HEK293 (cell line): Measurements from ENCODE around the gene LRRK1.

Experiments used
- CTCF ChIA-PET: fragments of 350-600 bp; formaldehyde crosslinking; extraction: SDS; loops from one replicate; lab custom pipeline; 2021; ENCODE audit warnings: antibody characterized with exemption; lab: Yijun Ruan, JAX
- POLR2A ChIA-PET: fragments of 300-600 bp; formaldehyde crosslinking; extraction: SDS; loops from one replicate; lab custom pipeline; 2020; ENCODE audit warnings: antibody characterized with exemption, inconsistent platforms; lab: Yijun Ruan, JAX
- H3K27ac ChIP-seq: fragments of 200-500 bp; sonication (Bioruptor generic); 2 replicates; pipeline ENCODE4 v1.5.1; 2014; ENCODE audit warnings: low read depth, low read length, control low read depth, inconsistent platforms; ENCODE audit errors: extremely low read depth
- H3K36me3 ChIP-seq, 2 experiments: fragments of 200-500 bp in 1 of 2; sonication (Bioruptor generic) in 1 of 2; 1 replicate in 1 of 2; 2 replicates in 1 of 2; pipeline ENCODE4 v1.5.1; 2014 to 2017; ENCODE audit warnings: inconsistent platforms in 2 of 2, low read length in 2 of 2; ENCODE audit not compliant: control insufficient read depth in 2 of 2, insufficient read depth in 1 of 2
- H3K4me1 ChIP-seq: fragments of 200-500 bp; sonication (Bioruptor generic); 2 replicates; pipeline ENCODE4 v1.5.1; 2014; ENCODE audit warnings: mild to moderate bottlenecking, low read length, inconsistent platforms; ENCODE audit not compliant: control insufficient read depth, insufficient read depth
- H3K4me3 ChIP-seq: 2 replicates; pipeline ENCODE4 v1.5.1; 2011; ENCODE audit warnings: low read depth, mild to moderate bottlenecking, control low read depth, low read length, moderate library complexity
- H3K9me3 ChIP-seq: fragments of 200-500 bp; sonication (Bioruptor generic); 2 replicates; pipeline ENCODE4 v1.5.1; 2014; ENCODE audit warnings: low read depth, low read length, inconsistent platforms; ENCODE audit not compliant: control insufficient read depth, insufficient read depth
- BCL11A ChIP-seq: fragments of 450-650 bp; formaldehyde crosslinking; IDR thresholded peaks from 2 replicates; pipeline ENCODE4 v1.5.1; 2016; ENCODE audit warnings: low read depth, missing biosample characterization, missing genetic modification characterization
- GFI1B ChIP-seq: fragments of 450-650 bp; formaldehyde crosslinking; IDR thresholded peaks from 2 replicates; pipeline ENCODE4 v1.5.1; 2016; ENCODE audit warnings: missing biosample characterization, missing genetic modification characterization
- GLI4 ChIP-seq: fragments of 450-650 bp; formaldehyde crosslinking; IDR thresholded peaks from 2 replicates; pipeline ENCODE4 v1.5.1; 2016; ENCODE audit warnings: missing biosample characterization, missing genetic modification characterization
- GLIS1 ChIP-seq: fragments of 450-650 bp; formaldehyde crosslinking; IDR thresholded peaks from 2 replicates; pipeline ENCODE4 v1.5.1; 2016; ENCODE audit warnings: missing biosample characterization, missing genetic modification characterization
- IKZF3 ChIP-seq: fragments of 450-650 bp; IDR thresholded peaks from 2 replicates; pipeline ENCODE4 v1.5.0; 2018; ENCODE audit warnings: missing biosample characterization, mild to moderate bottlenecking, missing genetic modification characterization, moderate library complexity
- KLF9 ChIP-seq: fragments of 450-650 bp; formaldehyde crosslinking; IDR thresholded peaks from 2 replicates; pipeline ENCODE4 v1.5.1; 2016; ENCODE audit warnings: missing biosample characterization, missing genetic modification characterization, low read depth
- OSR2 ChIP-seq: fragments of 450-650 bp; formaldehyde crosslinking; IDR thresholded peaks from 2 replicates; pipeline ENCODE4 v1.5.1; 2016; ENCODE audit warnings: missing biosample characterization, missing genetic modification characterization
- OVOL3 ChIP-seq: fragments of 450-650 bp; formaldehyde crosslinking; IDR thresholded peaks from 2 replicates; pipeline ENCODE4 v1.5.1; 2016; ENCODE audit warnings: missing biosample characterization, missing genetic modification characterization
- SP3 ChIP-seq: fragments of 450-650 bp; formaldehyde crosslinking; IDR thresholded peaks from 2 replicates; pipeline ENCODE4 v1.5.1; 2016; ENCODE audit warnings: missing biosample characterization, missing genetic modification characterization
- ZBTB1 ChIP-seq: fragments of 450-650 bp; formaldehyde crosslinking; IDR thresholded peaks from 2 replicates; pipeline ENCODE4 v1.5.1; 2016; ENCODE audit warnings: missing biosample characterization, missing genetic modification characterization
- ZNF121 ChIP-seq: fragments of 450-650 bp; formaldehyde crosslinking; IDR thresholded peaks from 2 replicates; pipeline ENCODE4 v1.5.1; 2016; ENCODE audit warnings: missing biosample characterization, missing genetic modification characterization
- ZNF132 ChIP-seq: fragments of 450-650 bp; formaldehyde crosslinking; IDR thresholded peaks from 2 replicates; pipeline ENCODE4 v1.5.1; 2017; ENCODE audit warnings: missing biosample characterization, missing genetic modification characterization, borderline replicate concordance
- ZNF138 ChIP-seq: fragments of 450-650 bp; formaldehyde crosslinking; IDR thresholded peaks from 2 replicates; pipeline ENCODE4 v1.5.1; 2016; ENCODE audit warnings: missing biosample characterization, missing genetic modification characterization, borderline replicate concordance
- ZNF248 ChIP-seq: fragments of 450-650 bp; formaldehyde crosslinking; IDR thresholded peaks from 2 replicates; pipeline ENCODE4 v1.5.1; 2017; ENCODE audit warnings: missing biosample characterization, missing genetic modification characterization
- ZNF335 ChIP-seq: fragments of 450-650 bp; formaldehyde crosslinking; conservative IDR thresholded peaks from 2 replicates; pipeline ENCODE4 v1.5.1; 2016; ENCODE audit warnings: missing biosample characterization, missing genetic modification characterization
- ZNF354C ChIP-seq: fragments of 450-650 bp; formaldehyde crosslinking; IDR thresholded peaks from 2 replicates; pipeline ENCODE4 v1.5.1; 2016; ENCODE audit warnings: missing biosample characterization, missing genetic modification characterization, low read depth, borderline replicate concordance
- ZNF394 ChIP-seq: fragments of 450-650 bp; formaldehyde crosslinking; IDR thresholded peaks from 2 replicates; pipeline ENCODE4 v1.5.1; 2016; ENCODE audit warnings: missing biosample characterization, missing genetic modification characterization, mild to moderate bottlenecking, moderate library complexity, borderline replicate concordance
- ZNF473 ChIP-seq: fragments of 450-650 bp; formaldehyde crosslinking; IDR thresholded peaks from 2 replicates; pipeline ENCODE4 v1.5.1; 2017; ENCODE audit warnings: missing biosample characterization, missing genetic modification characterization
- ZNF777 ChIP-seq: fragments of 450-650 bp; formaldehyde crosslinking; IDR thresholded peaks from 2 replicates; pipeline ENCODE4 v1.5.1; 2017; ENCODE audit warnings: missing biosample characterization, missing genetic modification characterization, borderline replicate concordance
- ZNF792 ChIP-seq: fragments of 450-650 bp; formaldehyde crosslinking; IDR thresholded peaks from 2 replicates; pipeline ENCODE4 v1.5.1; 2016; ENCODE audit warnings: missing biosample characterization, missing genetic modification characterization
- ZNF830 ChIP-seq: fragments of 450-650 bp; IDR thresholded peaks from 2 replicates; pipeline ENCODE4 v1.5.0; 2018; ENCODE audit warnings: missing biosample characterization, missing genetic modification characterization, low read depth, mild to moderate bottlenecking, moderate library complexity
- TF ChIP-seq, protein P1 (sequence below): fragments of 450-650 bp; formaldehyde crosslinking; IDR thresholded peaks from 2 replicates; pipeline ENCODE4; 2016; ENCODE audit warnings: missing biosample characterization, missing genetic modification characterization
- TF ChIP-seq, protein P2 (sequence below): fragments of 450-650 bp; formaldehyde crosslinking; IDR thresholded peaks from 2 replicates; pipeline ENCODE4 v1.5.1; 2016; ENCODE audit warnings: missing biosample characterization, missing genetic modification characterization
- TF ChIP-seq, protein P3 (sequence below): sonication (generic); formaldehyde crosslinking; IDR thresholded peaks from 2 replicates; pipeline ENCODE4 v1.8.1; 2022; ENCODE audit warnings: mild to moderate bottlenecking, moderate library complexity, missing genetic modification reagents
- TF ChIP-seq, protein P4 (sequence below): fragments of 450-650 bp; formaldehyde crosslinking; IDR thresholded peaks from 2 replicates; pipeline ENCODE4 v1.5.0; 2017; ENCODE audit warnings: missing biosample characterization, missing genetic modification characterization, borderline replicate concordance

Gene LRRK1

DNA sequence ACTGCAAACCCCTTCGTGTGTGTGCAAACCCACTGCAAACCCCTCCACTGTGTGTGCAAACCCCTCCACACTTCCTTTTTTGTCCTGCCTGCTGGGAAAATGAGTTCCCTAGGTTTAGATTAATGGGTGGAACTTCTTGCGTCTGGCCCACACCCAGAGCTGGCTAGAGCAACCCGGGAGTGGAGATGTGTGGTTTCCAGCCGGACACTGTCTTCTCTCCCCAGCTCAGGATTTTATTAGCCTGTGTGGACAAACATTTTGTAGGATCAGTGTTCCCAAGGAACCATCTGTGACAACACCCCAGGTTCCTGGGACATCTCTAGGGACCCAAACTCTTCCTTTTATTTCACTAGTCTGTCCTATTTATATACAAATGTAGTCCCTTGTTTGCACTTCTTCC is 9.6 kb upstream of the LRRK1 start:
- H3K4me1 ChIP-seq: no peaks in the 10 kb centered on the region
- ChIA-PET POLR2A (no interaction called here), CTCF (no interaction called here)
- H3K9me3 ChIP-seq: no peaks in the 10 kb centered on the region
- H3K27ac ChIP-seq: no peak overlapping the region
- peaks cover 0 to 52% of the 10 kb centered on the region in 2 experiments; a peak in 1 of 3 replicates for H3K36me3 ChIP-seq
- TF ChIP-seq OSR2 (tag by site-specific recombination): no peak
- TF ChIP-seq GLIS1 (tag by site-specific recombination): no peak
- TF ChIP-seq BCL11A (tag by site-specific recombination): no peak
- TF ChIP-seq ZNF394: no peak
- TF ChIP-seq ZBTB1 (tag by site-specific recombination): no peak
- no peak for TF ChIP-seq KLF9 (tag by site-specific recombination)
- TF ChIP-seq, protein P1, sequence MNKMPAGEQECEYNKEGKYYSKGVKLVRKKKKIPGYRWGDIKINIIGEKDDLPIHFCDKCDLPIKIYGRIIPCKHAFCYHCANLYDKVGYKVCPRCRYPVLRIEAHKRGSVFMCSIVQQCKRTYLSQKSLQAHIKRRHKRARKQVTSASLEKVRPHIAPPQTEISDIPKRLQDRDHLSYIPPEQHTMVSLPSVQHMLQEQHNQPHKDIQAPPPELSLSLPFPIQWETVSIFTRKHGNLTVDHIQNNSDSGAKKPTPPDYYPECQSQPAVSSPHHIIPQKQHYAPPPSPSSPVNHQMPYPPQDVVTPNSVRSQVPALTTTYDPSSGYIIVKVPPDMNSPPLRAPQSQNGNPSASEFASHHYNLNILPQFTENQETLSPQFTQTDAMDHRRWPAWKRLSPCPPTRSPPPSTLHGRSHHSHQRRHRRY (tag by site-specific recombination): no peak
- H3K4me3 ChIP-seq: no peak overlapping the region

DNA sequence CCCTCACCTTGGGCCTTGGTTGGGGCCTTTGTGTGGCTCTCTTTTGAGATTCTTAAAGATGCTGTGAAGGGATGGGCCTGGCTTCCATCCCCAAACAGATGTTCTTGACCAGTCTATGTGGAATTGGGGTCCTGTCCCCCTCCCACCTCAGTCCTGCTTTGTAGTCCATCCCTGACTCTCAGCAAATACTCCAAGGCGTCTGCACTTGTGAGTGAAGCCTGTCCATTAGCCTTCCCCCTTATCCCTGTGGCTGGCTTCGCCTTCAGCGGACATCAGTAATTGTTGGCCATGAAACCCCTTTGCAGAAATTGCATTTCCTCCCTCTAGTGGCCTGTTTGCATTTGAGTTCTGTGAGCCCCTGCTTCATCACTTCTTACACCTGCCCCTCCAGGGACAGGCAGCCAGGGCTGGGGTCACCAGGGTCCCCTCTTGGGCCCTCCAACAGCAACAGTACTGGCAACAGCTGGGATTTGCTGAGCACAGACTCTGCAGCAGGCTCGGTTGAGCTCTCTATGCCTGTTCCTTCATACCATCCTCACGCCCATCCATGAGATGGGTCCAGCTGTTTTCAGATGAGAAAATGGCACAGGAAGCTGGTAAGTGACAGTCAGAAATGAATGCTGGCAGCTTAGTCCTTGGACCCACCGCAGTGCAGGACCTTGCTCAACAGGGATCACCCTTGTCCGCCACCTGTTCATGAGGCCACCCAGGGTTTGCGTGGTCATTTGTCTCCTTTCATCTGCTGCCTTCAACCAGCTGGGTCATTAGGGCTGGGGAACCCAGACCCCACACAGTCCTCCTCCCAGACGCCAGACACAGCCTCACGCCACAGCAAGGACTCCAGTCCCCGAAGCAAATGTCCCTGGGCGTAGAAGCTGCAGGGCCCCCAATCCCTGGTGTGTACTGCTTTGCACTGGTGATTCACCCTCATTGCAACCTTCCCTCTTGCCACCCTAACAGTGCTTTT is 8.9 kb upstream of the LRRK1 start:
- ChIA-PET CTCF (interaction anchor here (1.0 to 1.1 kb wide), 2 partner anchors 38 to 97 kb away, joined by 4 read pairs; no protein-coding TSS in a partner anchor), POLR2A (no interaction called here)
- TF ChIP-seq ZNF121 (tag by site-specific recombination) (no peak), ZNF473 (tag by site-specific recombination) (no peak), ZNF132 (tag by site-specific recombination) (no peak), ZNF354C (no peak), GLI4 (tag by site-specific recombination) (no peak), GFI1B (tag by site-specific recombination) (no peak), IKZF3 (tag by site-specific recombination) (no peak), ZNF830 (tag by site-specific recombination) (no peak), ZNF335 (tag by site-specific recombination) (no peak), ZNF777 (no peak), OVOL3 (no peak), SP3 (tag by site-specific recombination) (no peak), ZNF248 (tag by site-specific recombination) (no peak), ZNF138 (tag by site-specific recombination) (no peak), ZNF792 (tag by site-specific recombination) (no peak)
- TF ChIP-seq, protein P2, sequence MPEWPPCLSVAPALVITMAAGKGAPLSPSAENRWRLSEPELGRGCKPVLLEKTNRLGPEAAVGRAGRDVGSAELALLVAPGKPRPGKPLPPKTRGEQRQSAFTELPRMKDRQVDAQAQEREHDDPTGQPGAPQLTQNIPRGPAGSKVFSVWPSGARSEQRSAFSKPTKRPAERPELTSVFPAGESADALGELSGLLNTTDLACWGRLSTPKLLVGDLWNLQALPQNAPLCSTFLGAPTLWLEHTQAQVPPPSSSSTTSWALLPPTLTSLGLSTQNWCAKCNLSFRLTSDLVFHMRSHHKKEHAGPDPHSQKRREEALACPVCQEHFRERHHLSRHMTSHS: no peak
- TF ChIP-seq, protein P3, sequence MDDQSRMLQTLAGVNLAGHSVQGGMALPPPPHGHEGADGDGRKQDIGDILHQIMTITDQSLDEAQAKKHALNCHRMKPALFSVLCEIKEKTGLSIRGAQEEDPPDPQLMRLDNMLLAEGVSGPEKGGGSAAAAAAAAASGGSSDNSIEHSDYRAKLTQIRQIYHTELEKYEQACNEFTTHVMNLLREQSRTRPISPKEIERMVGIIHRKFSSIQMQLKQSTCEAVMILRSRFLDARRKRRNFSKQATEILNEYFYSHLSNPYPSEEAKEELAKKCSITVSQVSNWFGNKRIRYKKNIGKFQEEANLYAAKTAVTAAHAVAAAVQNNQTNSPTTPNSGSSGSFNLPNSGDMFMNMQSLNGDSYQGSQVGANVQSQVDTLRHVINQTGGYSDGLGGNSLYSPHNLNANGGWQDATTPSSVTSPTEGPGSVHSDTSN (CRISPR knock-in tag): no peak
- TF ChIP-seq, protein P4, sequence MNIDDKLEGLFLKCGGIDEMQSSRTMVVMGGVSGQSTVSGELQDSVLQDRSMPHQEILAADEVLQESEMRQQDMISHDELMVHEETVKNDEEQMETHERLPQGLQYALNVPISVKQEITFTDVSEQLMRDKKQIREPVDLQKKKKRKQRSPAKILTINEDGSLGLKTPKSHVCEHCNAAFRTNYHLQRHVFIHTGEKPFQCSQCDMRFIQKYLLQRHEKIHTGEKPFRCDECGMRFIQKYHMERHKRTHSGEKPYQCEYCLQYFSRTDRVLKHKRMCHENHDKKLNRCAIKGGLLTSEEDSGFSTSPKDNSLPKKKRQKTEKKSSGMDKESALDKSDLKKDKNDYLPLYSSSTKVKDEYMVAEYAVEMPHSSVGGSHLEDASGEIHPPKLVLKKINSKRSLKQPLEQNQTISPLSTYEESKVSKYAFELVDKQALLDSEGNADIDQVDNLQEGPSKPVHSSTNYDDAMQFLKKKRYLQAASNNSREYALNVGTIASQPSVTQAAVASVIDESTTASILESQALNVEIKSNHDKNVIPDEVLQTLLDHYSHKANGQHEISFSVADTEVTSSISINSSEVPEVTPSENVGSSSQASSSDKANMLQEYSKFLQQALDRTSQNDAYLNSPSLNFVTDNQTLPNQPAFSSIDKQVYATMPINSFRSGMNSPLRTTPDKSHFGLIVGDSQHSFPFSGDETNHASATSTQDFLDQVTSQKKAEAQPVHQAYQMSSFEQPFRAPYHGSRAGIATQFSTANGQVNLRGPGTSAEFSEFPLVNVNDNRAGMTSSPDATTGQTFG: no peak
- Histone ChIP-seq H3K27ac (no peak overlapping the region), H3K4me3 (no peak overlapping the region), H3K36me3 (peaks cover 0 to 48% of the 10 kb centered on the region in 2 experiments; a peak in 1 of 3 replicates), H3K9me3 (no peaks in the 10 kb centered on the region), H3K4me1 (no peaks in the 10 kb centered on the region)
